Measurements from ENCODE around the gene TRPV5.

The TRPV5 gene

DNA sequence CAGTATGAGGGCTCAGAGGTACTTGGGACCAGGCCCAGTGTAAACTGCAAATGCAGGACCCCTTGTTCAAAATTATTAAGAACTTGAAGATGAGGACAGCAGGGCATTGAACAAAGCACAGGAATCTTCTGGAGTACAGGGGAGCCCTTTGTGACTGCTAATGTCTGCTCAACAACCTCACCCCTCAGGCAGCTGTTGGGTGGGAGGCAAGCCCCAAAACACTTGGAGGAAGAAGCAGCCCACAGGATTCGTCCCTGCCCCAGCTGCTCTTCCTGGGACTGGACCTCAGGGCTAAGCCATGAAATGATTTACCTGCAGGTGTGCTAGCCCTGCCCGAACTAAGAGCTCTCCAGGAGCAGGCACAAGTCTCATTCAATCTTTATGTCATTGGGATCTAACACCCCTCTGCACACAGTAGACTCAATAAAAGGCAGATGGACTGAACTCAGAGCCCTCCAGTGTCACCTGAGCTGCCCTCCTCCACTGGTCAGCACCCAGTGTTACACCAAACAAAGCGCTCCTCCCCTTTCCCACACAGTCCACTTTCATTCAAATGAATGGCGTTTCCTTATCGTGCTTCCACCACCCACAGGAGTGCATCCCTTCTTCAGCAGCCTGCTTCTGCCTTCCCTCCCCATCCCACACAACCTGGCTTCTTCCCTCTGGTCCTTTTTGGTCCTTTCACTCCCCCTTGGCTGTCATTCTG is 1.0 kb downstream of the TRPV5 start:
- Histone ChIP-seq H3K27ac (no peak overlapping the region), H3K9me3 (ENCODE audit: severe bottlenecking) (no peaks in the 10 kb centered on the region), H3K36me3 (no peaks in the 10 kb centered on the region), H3K27me3 (ENCODE audit: insufficient read depth, low read depth, severe bottlenecking) (no peaks in the 10 kb centered on the region), H3K4me3 (ENCODE audit: low read depth, low read length) (no peak overlapping the region)
- DNase-seq = no peak
- TF ChIP-seq, protein P1, sequence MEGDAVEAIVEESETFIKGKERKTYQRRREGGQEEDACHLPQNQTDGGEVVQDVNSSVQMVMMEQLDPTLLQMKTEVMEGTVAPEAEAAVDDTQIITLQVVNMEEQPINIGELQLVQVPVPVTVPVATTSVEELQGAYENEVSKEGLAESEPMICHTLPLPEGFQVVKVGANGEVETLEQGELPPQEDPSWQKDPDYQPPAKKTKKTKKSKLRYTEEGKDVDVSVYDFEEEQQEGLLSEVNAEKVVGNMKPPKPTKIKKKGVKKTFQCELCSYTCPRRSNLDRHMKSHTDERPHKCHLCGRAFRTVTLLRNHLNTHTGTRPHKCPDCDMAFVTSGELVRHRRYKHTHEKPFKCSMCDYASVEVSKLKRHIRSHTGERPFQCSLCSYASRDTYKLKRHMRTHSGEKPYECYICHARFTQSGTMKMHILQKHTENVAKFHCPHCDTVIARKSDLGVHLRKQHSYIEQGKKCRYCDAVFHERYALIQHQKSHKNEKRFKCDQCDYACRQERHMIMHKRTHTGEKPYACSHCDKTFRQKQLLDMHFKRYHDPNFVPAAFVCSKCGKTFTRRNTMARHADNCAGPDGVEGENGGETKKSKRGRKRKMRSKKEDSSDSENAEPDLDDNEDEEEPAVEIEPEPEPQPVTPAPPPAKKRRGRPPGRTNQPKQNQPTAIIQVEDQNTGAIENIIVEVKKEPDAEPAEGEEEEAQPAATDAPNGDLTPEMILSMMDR (IDR thresholded peaks at IDR 0.05; ENCODE audit: low read depth, low read length) = no peak

DNA sequence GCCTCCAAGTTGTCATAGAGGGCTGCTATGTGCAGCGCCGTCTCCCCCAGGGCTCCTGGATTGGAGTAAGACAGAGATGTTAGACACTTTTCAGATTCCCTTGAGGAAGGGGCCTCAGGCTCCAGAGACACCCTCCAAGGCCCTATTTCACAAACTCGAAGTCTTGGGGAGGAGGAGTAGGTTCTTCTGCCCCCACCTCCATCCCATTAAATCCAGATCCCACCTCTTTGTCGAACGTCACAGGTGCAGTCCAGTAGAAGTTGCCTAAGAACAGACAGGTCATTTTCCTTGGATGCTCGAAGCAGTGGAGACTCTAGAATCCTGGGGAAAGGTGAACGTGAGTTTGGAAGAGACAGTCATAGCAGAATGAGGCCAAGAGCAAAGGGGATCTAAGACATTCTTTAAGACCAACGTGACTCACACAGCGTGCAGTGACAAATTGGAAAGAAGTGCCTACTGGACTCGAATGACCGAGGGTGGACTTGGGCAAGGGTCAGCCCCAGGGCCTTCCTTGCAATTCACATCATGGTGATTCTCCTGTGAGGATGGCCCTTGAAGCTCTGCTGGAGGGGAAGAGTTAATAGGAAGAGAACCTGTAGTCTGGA is 3.3 kb downstream of the TRPV5 start:
- H3K4me3 ChIP-seq (ENCODE audit: low read depth, low read length) = no peak overlapping the region
- no peaks in the 10 kb centered on the region for H3K36me3 ChIP-seq
- H3K9me3 ChIP-seq (ENCODE audit: severe bottlenecking) = no peaks in the 10 kb centered on the region
- TF ChIP-seq, protein P1 (IDR thresholded peaks at IDR 0.05; ENCODE audit: low read depth, low read length) = no peak
- DNase-seq = no peak
- H3K27me3 ChIP-seq (ENCODE audit: insufficient read depth, low read depth, severe bottlenecking) = no peaks in the 10 kb centered on the region
- H3K27ac ChIP-seq = no peak overlapping the region

DNA sequence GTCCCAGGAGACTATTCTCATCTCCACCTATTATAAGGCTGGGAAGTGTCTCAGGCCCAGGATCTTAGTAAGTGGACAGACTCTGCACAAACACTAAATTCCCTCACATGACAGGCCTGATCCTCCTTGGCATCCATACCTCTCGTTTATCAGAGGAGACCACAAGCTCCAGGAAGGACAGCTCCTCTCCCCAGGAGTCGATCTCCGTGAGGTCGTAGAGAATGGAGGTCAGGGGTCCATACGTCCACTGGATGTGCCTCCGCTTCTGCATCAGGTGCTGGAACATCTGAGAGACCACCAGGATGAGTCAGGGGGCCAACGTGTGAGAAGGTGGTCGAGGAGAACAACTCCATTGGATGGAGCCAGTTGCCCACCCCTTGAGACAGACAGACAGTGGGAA is 5.6 kb downstream of the TRPV5 start:
- Histone ChIP-seq H3K27me3 (ENCODE audit: insufficient read depth, low read depth, severe bottlenecking) (no peaks in the 10 kb centered on the region), H3K4me3 (ENCODE audit: low read depth, low read length) (no peak overlapping the region), H3K27ac (no peak overlapping the region), H3K36me3 (no peaks in the 10 kb centered on the region), H3K9me3 (ENCODE audit: severe bottlenecking) (no peaks in the 10 kb centered on the region)
- TF ChIP-seq, protein P1 (IDR thresholded peaks at IDR 0.05; ENCODE audit: low read depth, low read length) = no peak
- no peak for DNase-seq

DNA sequence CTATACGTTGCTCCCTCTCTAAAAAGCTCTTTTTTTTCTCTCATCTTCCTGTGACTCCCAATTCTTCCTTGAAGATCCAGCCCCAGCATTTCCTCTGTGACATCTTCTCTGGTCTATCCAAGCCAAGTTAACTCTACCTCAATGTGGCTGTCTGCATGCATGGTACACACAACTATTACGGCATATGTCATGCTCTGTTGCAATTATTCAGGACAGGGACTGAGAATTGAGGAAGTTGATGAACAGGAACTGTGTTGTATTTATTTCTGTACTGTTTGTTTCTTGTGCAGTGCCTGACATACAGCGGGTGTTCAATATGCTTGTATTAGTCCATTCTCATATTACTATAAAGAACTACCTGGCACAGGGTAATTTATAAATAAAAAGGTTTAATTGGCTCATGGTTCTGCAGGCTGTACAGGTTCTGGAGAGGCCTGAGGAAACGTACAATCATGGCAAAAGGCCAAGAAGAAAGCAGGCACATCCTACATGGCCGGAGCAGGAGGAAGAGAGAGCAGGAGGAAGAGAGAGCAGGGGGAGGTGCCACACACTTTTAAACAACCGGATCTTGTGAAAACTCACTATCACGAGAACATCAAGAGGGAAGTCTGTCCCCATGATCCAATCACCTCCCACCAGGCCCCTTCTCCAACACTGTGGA is 6.3 kb downstream of the TRPV5 start:
- no peaks in the 10 kb centered on the region for H3K27me3 ChIP-seq (ENCODE audit: insufficient read depth, low read depth, severe bottlenecking)
- no peaks in the 10 kb centered on the region for H3K36me3 ChIP-seq
- no peak overlapping the region for H3K4me3 ChIP-seq (ENCODE audit: low read depth, low read length)
- H3K9me3 ChIP-seq (ENCODE audit: severe bottlenecking) = no peaks in the 10 kb centered on the region
- TF ChIP-seq, protein P1 (IDR thresholded peaks at IDR 0.05; ENCODE audit: low read depth, low read length) = no peak
- H3K27ac ChIP-seq = no peak overlapping the region
- DNase-seq = no peak

DNA sequence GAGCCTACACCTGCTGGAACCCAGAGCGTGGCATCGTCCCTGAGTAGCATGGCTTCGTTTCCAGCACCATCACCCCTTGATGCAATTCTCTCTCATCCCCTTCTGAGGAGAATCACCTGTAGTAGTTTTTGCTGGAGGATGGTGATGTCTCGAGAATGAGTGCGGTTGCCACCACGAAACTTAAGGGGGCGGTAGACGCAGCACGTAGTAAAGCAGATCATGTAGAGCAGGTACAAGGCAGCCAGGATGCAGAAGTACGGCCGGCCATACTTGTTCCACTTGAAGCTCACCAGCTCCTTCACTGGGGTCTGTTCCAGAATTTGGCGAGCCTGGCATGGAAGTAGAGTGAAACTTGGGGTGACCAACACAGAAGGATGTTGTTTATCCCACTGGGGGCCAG is 8.1 kb downstream of the TRPV5 start:
- no peak for DNase-seq

More for the DNA sequence above, 8.1 kb downstream of the TRPV5 start:
- H3K27ac ChIP-seq = no peak overlapping the region
- H3K4me3 ChIP-seq (ENCODE audit: low read depth, low read length) = no peak overlapping the region
- TF ChIP-seq, protein P1 (IDR thresholded peaks at IDR 0.05; ENCODE audit: low read depth, low read length) = peak; percentile 44
- H3K27me3 ChIP-seq (ENCODE audit: insufficient read depth, low read depth, severe bottlenecking) = no peaks in the 10 kb centered on the region
- no peaks in the 10 kb centered on the region for H3K36me3 ChIP-seq
- H3K9me3 ChIP-seq (ENCODE audit: severe bottlenecking) = no peaks in the 10 kb centered on the region

All from WERI-Rb-1 (cell line).